Measurements from ENCODE around the gene TC2N. TPM values are rescaled to one million over a fixed set of nuclear protein-coding genes. Genes with fewer than 3 reads are reported as not detected.
"Not testable (repeated sequence)": the region's sequence is repeated elsewhere in the genome, so short reads cannot be mapped to it uniquely, and the experiment has no call there.

TC2N gene
- polyA plus RNA-seq, 3 donors, result 0.24 to 0.55 TPM; not detected in 1

GRCh38 chr14:91845652-91846051 lies 21.7 kb downstream of the TC2N start:
- Histone ChIP-seq H3K36me3 (replicated peaks in 1 of 2; ENCODE audit: control insufficient read depth in 1 of 2, insufficient read depth in 2 of 2, low read length in 2 of 2) (no peaks in the 10 kb centered on the region), H3K9me3 (replicated peaks in 1 of 2; ENCODE audit: control insufficient read depth in 1 of 2, insufficient read depth in 1 of 2, low read length in 2 of 2) (no peaks in the 10 kb centered on the region), H3K27ac (ENCODE audit: low read depth in 1 of 2, low read length in 2 of 2) (no peak overlapping the region), H3K9ac (ENCODE audit: insufficient read depth, low read length, poor library complexity, severe bottlenecking) (no peak overlapping the region), H3K4me2 (replicated peaks; ENCODE audit: extremely low read depth, low read length, poor library complexity, severe bottlenecking) (no peak overlapping the region), H2AFZ (ENCODE audit: insufficient read depth, low read depth, low read length, poor library complexity, severe bottlenecking) (no peak overlapping the region), H3K79me2 (ENCODE audit: insufficient read depth, low read length) (no peaks in the 10 kb centered on the region), H3K4me3 (replicated peaks in 1 of 3; ENCODE audit: low read depth in 2 of 3, low read length in 3 of 3) (no peak overlapping the region), H4K20me1 (ENCODE audit: insufficient read depth, low read length) (no peaks in the 10 kb centered on the region), H3K27me3 (ENCODE audit: control insufficient read depth in 2 of 2, insufficient read depth in 2 of 2, low read length in 2 of 2) (no peaks in the 10 kb centered on the region), H3K4me1 (ENCODE audit: control insufficient read depth in 1 of 2, insufficient read depth in 2 of 2, low read length in 2 of 2) (peaks cover 0 to 7% of the 10 kb centered on the region in 2 donors)
- 100% methylated on average over 1 of the region's 2 CpGs for WGBS (ENCODE audit: insufficient coverage)
- H3K9me3 Mint-ChIP-seq, result peaks cover 0 to 2% (median 0%) of the 10 kb centered on the region in 7 donors
- no peaks in the 10 kb centered on the region for H3K36me3 Mint-ChIP-seq
- H3K27ac Mint-ChIP-seq, result no peak overlapping the region
- H3K4me1 Mint-ChIP-seq, result peaks cover 7% of the 10 kb centered on the region
- intact Hi-C loops (cut with micrococcal nuclease), result no loop called here
- H3K27me3 Mint-ChIP-seq (ENCODE audit: low read depth in 3 of 3), result peaks cover 2 to 3% (median 2%) of the 10 kb centered on the region in 3 donors
- no peak for DNase-seq
- TF ChIP-seq CTCF (IDR thresholded peaks at IDR 0.05), result no peak
- H3K4me3 Mint-ChIP-seq, result no peak overlapping the region

GRCh38 chr14:91845056-91845455 lies 22.3 kb downstream of the TC2N start:
- H3K9ac ChIP-seq (ENCODE audit: insufficient read depth, low read length, poor library complexity, severe bottlenecking); H3K27ac ChIP-seq (ENCODE audit: low read depth in 1 of 2, low read length in 2 of 2); H3K4me2 ChIP-seq (replicated peaks; ENCODE audit: extremely low read depth, low read length, poor library complexity, severe bottlenecking); H3K4me3 ChIP-seq (replicated peaks in 1 of 3; ENCODE audit: low read depth in 2 of 3, low read length in 3 of 3); H3K4me1 Mint-ChIP-seq; H3K9me3 Mint-ChIP-seq; H2AFZ ChIP-seq (ENCODE audit: insufficient read depth, low read depth, low read length, poor library complexity, severe bottlenecking); H3K27ac Mint-ChIP-seq; H3K27me3 ChIP-seq (ENCODE audit: control insufficient read depth in 2 of 2, insufficient read depth in 2 of 2, low read length in 2 of 2); intact Hi-C loops (cut with micrococcal nuclease); H3K27me3 Mint-ChIP-seq (ENCODE audit: low read depth in 3 of 3); H3K36me3 Mint-ChIP-seq; H3K36me3 ChIP-seq (replicated peaks in 1 of 2; ENCODE audit: control insufficient read depth in 1 of 2, insufficient read depth in 2 of 2, low read length in 2 of 2); H3K9me3 ChIP-seq (replicated peaks in 1 of 2; ENCODE audit: control insufficient read depth in 1 of 2, insufficient read depth in 1 of 2, low read length in 2 of 2); H3K4me3 Mint-ChIP-seq; DNase-seq; H3K79me2 ChIP-seq (ENCODE audit: insufficient read depth, low read length); H3K4me1 ChIP-seq (ENCODE audit: control insufficient read depth in 1 of 2, insufficient read depth in 2 of 2, low read length in 2 of 2); H4K20me1 ChIP-seq (ENCODE audit: insufficient read depth, low read length): not testable (repeated sequence)
- no CpG with 5 or more reads among the region's 8 CpGs for WGBS (ENCODE audit: insufficient coverage)
